Large intestine (tissue), 3 donors: ENCODE results near the gene AUTS2. TPM values are rescaled to one million over a fixed set of nuclear protein-coding genes. Genes with fewer than 3 reads are reported as not detected.
A peak's percentile ranks its signal among the peaks of the same experiment; 100 is the strongest.

ENCODE experiments used
- DNase-seq, 2 donors: peaks; one replicate each; pipeline versions ENCODE4 v3.0.0 to v3.0.0-alpha.2; 2013
- H3K27ac ChIP-seq: one replicate; pipeline ENCODE4 v1.5.1; 2013; ENCODE audit warnings: low read length
- H3K27me3 ChIP-seq: 2 replicates; pipeline ENCODE4 v1.6.1; 2013; ENCODE audit warnings: low read length; ENCODE audit not compliant: control insufficient read depth, insufficient read depth
- H3K36me3 ChIP-seq: 2 replicates; pipeline ENCODE4 v1.6.1; 2013; ENCODE audit warnings: low read length; ENCODE audit not compliant: control insufficient read depth, insufficient read depth
- H3K4me1 ChIP-seq: one replicate; pipeline ENCODE4 v1.6.1; 2013; ENCODE audit warnings: low read length; ENCODE audit not compliant: control insufficient read depth, insufficient read depth
- H3K4me3 ChIP-seq: one replicate; pipeline ENCODE4 v1.5.1; 2013; ENCODE audit warnings: low read length
- H3K9me3 ChIP-seq: one replicate; pipeline ENCODE4 v1.6.1; 2013; ENCODE audit warnings: mild to moderate bottlenecking, low read depth, low read length, moderate library complexity; ENCODE audit not compliant: control insufficient read depth
- WGBS: methylation state at CpG from one replicate; pipeline ENCODE4 v1.1.5; 2013; ENCODE audit warnings: low lambda C conversion rate; ENCODE audit not compliant: insufficient coverage; 5-methylcytosine and 5-hydroxymethylcytosine counted together
- polyA plus RNA-seq: library from polyadenylated mRNA; unstranded; fragments of 120-200 nt; gene quantifications from one replicate; pipeline ENCODE4 v1.2.1, GENCODE V29; 2013

Gene AUTS2
- polyA plus RNA-seq, 1 donor: 51.3 TPM

- no peak overlapping the region for H3K4me3 ChIP-seq
- no peak for DNase-seq
- H3K27me3 ChIP-seq: no peaks in the 10 kb centered on the region
- no peak overlapping the region for H3K27ac ChIP-seq
- no peaks in the 10 kb centered on the region for H3K9me3 ChIP-seq
- H3K36me3 ChIP-seq: peaks cover 25% of the 10 kb centered on the region
- 100% methylated on average over 2 of the region's 6 CpGs for WGBS
- no peaks in the 10 kb centered on the region for H3K4me1 ChIP-seq
Measured at GRCh38 chr7:70701477-70701876, 1103.2 kb downstream of the AUTS2 start.

- Histone ChIP-seq H3K9me3 (no peaks in the 10 kb centered on the region), H3K4me3 (no peak overlapping the region), H3K27ac (no peak overlapping the region), H3K27me3 (no peaks in the 10 kb centered on the region), H3K4me1 (no peaks in the 10 kb centered on the region), H3K36me3 (peaks cover 25% of the 10 kb centered on the region)
- no peak for DNase-seq
- no CpG with 5 or more reads among the region's 2 CpGs for WGBS
Measured at GRCh38 chr7:70701991-70702390, 1103.7 kb downstream of the AUTS2 start.

- DNase-seq: no peak
- Histone ChIP-seq H3K27ac (no peak overlapping the region), H3K9me3 (no peaks in the 10 kb centered on the region), H3K36me3 (peaks cover 24% of the 10 kb centered on the region), H3K4me3 (no peak overlapping the region), H3K4me1 (no peaks in the 10 kb centered on the region), H3K27me3 (no peaks in the 10 kb centered on the region)
- WGBS: no CpG with 5 or more reads among the region's 4 CpGs
Measured at GRCh38 chr7:70703785-70704184, 1105.5 kb downstream of the AUTS2 start.

GRCh38 chr7:70704831-70705346 is 1106.6 kb downstream of the AUTS2 start:
- no peak for DNase-seq
- no peaks in the 10 kb centered on the region for H3K4me1 ChIP-seq
- WGBS: 0% methylated on average over 1 of the region's 5 CpGs
- peaks cover 18% of the 10 kb centered on the region for H3K36me3 ChIP-seq
- H3K27me3 ChIP-seq: no peaks in the 10 kb centered on the region
- H3K27ac ChIP-seq: no peak overlapping the region
- no peaks in the 10 kb centered on the region for H3K9me3 ChIP-seq
- no peak overlapping the region for H3K4me3 ChIP-seq

- Histone ChIP-seq H3K27me3 (no peaks in the 10 kb centered on the region), H3K27ac (no peak overlapping the region), H3K4me3 (no peak overlapping the region), H3K4me1 (peaks cover 8% of the 10 kb centered on the region), H3K9me3 (no peaks in the 10 kb centered on the region), H3K36me3 (peaks cover 8% of the 10 kb centered on the region)
- no peak for DNase-seq
- WGBS: no CpG with 5 or more reads among the region's 4 CpGs
Measured at GRCh38 chr7:70706204-70706603, 1107.9 kb downstream of the AUTS2 start.

GRCh38 chr7:70706698-70707097 is 1108.4 kb downstream of the AUTS2 start:
- no CpG with 5 or more reads among the region's 3 CpGs for WGBS
- Histone ChIP-seq H3K27me3 (no peaks in the 10 kb centered on the region), H3K36me3 (peaks cover 8% of the 10 kb centered on the region), H3K4me3 (no peak overlapping the region), H3K9me3 (no peaks in the 10 kb centered on the region), H3K27ac (no peak overlapping the region), H3K4me1 (peaks cover 8% of the 10 kb centered on the region)
- no peak for DNase-seq

- peaks cover 8% of the 10 kb centered on the region for H3K4me1 ChIP-seq
- WGBS: no CpG with 5 or more reads among the region's 6 CpGs
- H3K9me3 ChIP-seq: no peaks in the 10 kb centered on the region
- no peak for DNase-seq
- H3K4me3 ChIP-seq: no peak overlapping the region
- no peaks in the 10 kb centered on the region for H3K27me3 ChIP-seq
- H3K36me3 ChIP-seq: peaks cover 1% of the 10 kb centered on the region
- no peak overlapping the region for H3K27ac ChIP-seq
Measured at GRCh38 chr7:70707823-70708243, 1109.6 kb downstream of the AUTS2 start.

- Histone ChIP-seq H3K9me3 (no peaks in the 10 kb centered on the region), H3K4me1 (peaks cover 8% of the 10 kb centered on the region), H3K4me3 (no peak overlapping the region), H3K36me3 (no peaks in the 10 kb centered on the region), H3K27ac (no peak overlapping the region), H3K27me3 (no peaks in the 10 kb centered on the region)
- DNase-seq: peak; percentile 48 to 52
- WGBS: no CpG with 5 or more reads among the region's 4 CpGs
Measured at GRCh38 chr7:70710011-70710480, 1111.8 kb downstream of the AUTS2 start.

- H3K9me3 ChIP-seq: no peaks in the 10 kb centered on the region
- H3K4me1 ChIP-seq: peaks cover 8% of the 10 kb centered on the region
- no peaks in the 10 kb centered on the region for H3K36me3 ChIP-seq
- DNase-seq: no peak
- WGBS: no CpG with 5 or more reads among the region's 3 CpGs
- H3K27me3 ChIP-seq: no peaks in the 10 kb centered on the region
- H3K4me3 ChIP-seq: no peak overlapping the region
- H3K27ac ChIP-seq: no peak overlapping the region
Measured at GRCh38 chr7:70710651-70711050, 1112.4 kb downstream of the AUTS2 start.

- no CpG with 5 or more reads among the region's 11 CpGs for WGBS
- H3K4me1 ChIP-seq: peaks cover 8% of the 10 kb centered on the region
Measured at GRCh38 chr7:70711452-70711851, 1113.2 kb downstream of the AUTS2 start.

GRCh38 chr7:70712942-70713341 is 1114.7 kb downstream of the AUTS2 start:
- H3K27ac ChIP-seq: no peak overlapping the region
- no CpG with 5 or more reads among the region's 5 CpGs for WGBS

More at GRCh38 chr7:70711452-70711851, 1113.2 kb downstream of the AUTS2 start:
- no peaks in the 10 kb centered on the region for H3K36me3 ChIP-seq
- no peak overlapping the region for H3K27ac ChIP-seq
- H3K27me3 ChIP-seq: no peaks in the 10 kb centered on the region
- DNase-seq: no peak
- H3K9me3 ChIP-seq: no peaks in the 10 kb centered on the region
- H3K4me3 ChIP-seq: no peak overlapping the region

More at GRCh38 chr7:70712942-70713341, 1114.7 kb downstream of the AUTS2 start:
- Histone ChIP-seq H3K36me3 (no peaks in the 10 kb centered on the region), H3K4me3 (no peak overlapping the region), H3K27me3 (no peaks in the 10 kb centered on the region), H3K4me1 (peaks cover 8% of the 10 kb centered on the region), H3K9me3 (no peaks in the 10 kb centered on the region)
- no peak for DNase-seq
